Mononuclear cell (primary cell): Measurements from ENCODE around the gene SIGLEC7. TPM values are rescaled to one million over a fixed set of nuclear protein-coding genes. Genes with fewer than 3 reads are reported as not detected.

Experiments used
- H3K27me3 ChIP-seq: 2 replicates; pipeline ENCODE4 v1.6.0; 2011; ENCODE audit warnings: low read length, control low read depth; ENCODE audit not compliant: insufficient read depth
- H3K4me1 ChIP-seq: 2 replicates; pipeline ENCODE4 v1.5.1; 2011; ENCODE audit warnings: mild to moderate bottlenecking, low read length, control low read depth; ENCODE audit not compliant: insufficient read depth
- H3K4me3 ChIP-seq: 2 replicates; pipeline ENCODE4 v1.5.1; 2011; ENCODE audit warnings: mild to moderate bottlenecking, low read length, moderate library complexity
- H3K9me3 ChIP-seq: 2 replicates; pipeline ENCODE4 v1.5.1; 2011; ENCODE audit warnings: low read depth, mild to moderate bottlenecking, control low read depth, low read length
- total RNA-seq: library from RNA; depleted of rRNA; stranded (reverse); fragments of >200 nt; gene quantifications from one replicate; pipeline ENCODE4 v1.2.3, GENCODE V29; 2012

SIGLEC7 gene
- total RNA-seq, 1 donor = 6.0 TPM

- Histone ChIP-seq H3K27me3 (no peaks in the 10 kb centered on the region), H3K9me3 (no peaks in the 10 kb centered on the region), H3K4me3 (peak within 1 kb of the TSS; percentile 61), H3K4me1 (peaks cover 32% of the 10 kb centered on the region)
These were observed 33.9 kb upstream of the SIGLEC7 start, which contains the start of gene CTU1 for GRCh38 chr19:51108066-51108804. CTU1 (minus strand) TSS chr19:51108409; CDS start chr19:51104569, 3,840 bp downstream.

GRCh38 chr19:51108805-51109146 is 33.3 kb upstream of the SIGLEC7 start:
- Histone ChIP-seq H3K9me3 (no peaks in the 10 kb centered on the region), H3K4me3 (peak overlapping the region; percentile 61), H3K27me3 (no peaks in the 10 kb centered on the region), H3K4me1 (peaks cover 38% of the 10 kb centered on the region)

GRCh38 chr19:51110666-51110971 is 31.5 kb upstream of the SIGLEC7 start:
- Histone ChIP-seq H3K27me3 (no peaks in the 10 kb centered on the region), H3K4me1 (peaks cover 56% of the 10 kb centered on the region), H3K9me3 (no peaks in the 10 kb centered on the region), H3K4me3 (no peak overlapping the region)

GRCh38 chr19:51111606-51112005 is 30.5 kb upstream of the SIGLEC7 start:
- Histone ChIP-seq H3K4me3 (no peak overlapping the region), H3K27me3 (no peaks in the 10 kb centered on the region), H3K9me3 (no peaks in the 10 kb centered on the region), H3K4me1 (peaks cover 63% of the 10 kb centered on the region)

- H3K27me3 ChIP-seq = no peaks in the 10 kb centered on the region
- peaks cover 51% of the 10 kb centered on the region for H3K4me1 ChIP-seq
- H3K4me3 ChIP-seq = no peak overlapping the region
- no peaks in the 10 kb centered on the region for H3K9me3 ChIP-seq
These were observed 27.9 kb upstream of the SIGLEC7 start for GRCh38 chr19:51114087-51114729.

GRCh38 chr19:51116736-51117286 is 25.3 kb upstream of the SIGLEC7 start:
- H3K4me1 ChIP-seq = peaks cover 77% of the 10 kb centered on the region
- H3K4me3 ChIP-seq = no peak overlapping the region
- no peaks in the 10 kb centered on the region for H3K27me3 ChIP-seq
- H3K9me3 ChIP-seq = no peaks in the 10 kb centered on the region

- H3K27me3 ChIP-seq = no peaks in the 10 kb centered on the region
- H3K4me1 ChIP-seq = peaks cover 79% of the 10 kb centered on the region
- H3K9me3 ChIP-seq = no peaks in the 10 kb centered on the region
- no peak overlapping the region for H3K4me3 ChIP-seq
These were observed 23.0 kb upstream of the SIGLEC7 start for GRCh38 chr19:51119101-51119500.

- Histone ChIP-seq H3K4me1 (peaks cover 79% of the 10 kb centered on the region), H3K9me3 (no peaks in the 10 kb centered on the region), H3K27me3 (no peaks in the 10 kb centered on the region), H3K4me3 (no peak overlapping the region)
These were observed 22.5 kb upstream of the SIGLEC7 start for GRCh38 chr19:51119611-51120010.

GRCh38 chr19:51120160-51120559 is 21.9 kb upstream of the SIGLEC7 start:
- H3K27me3 ChIP-seq = no peaks in the 10 kb centered on the region
- no peak overlapping the region for H3K4me3 ChIP-seq
- H3K9me3 ChIP-seq = no peaks in the 10 kb centered on the region
- peaks cover 79% of the 10 kb centered on the region for H3K4me1 ChIP-seq

GRCh38 chr19:51121257-51121656 is 20.8 kb upstream of the SIGLEC7 start:
- Histone ChIP-seq H3K4me1 (peaks cover 78% of the 10 kb centered on the region), H3K27me3 (no peaks in the 10 kb centered on the region), H3K4me3 (no peak overlapping the region), H3K9me3 (no peaks in the 10 kb centered on the region)

GRCh38 chr19:51122112-51122981 is 19.8 kb upstream of the SIGLEC7 start:
- Histone ChIP-seq H3K9me3 (no peaks in the 10 kb centered on the region), H3K27me3 (no peaks in the 10 kb centered on the region), H3K4me1 (peaks cover 74% of the 10 kb centered on the region), H3K4me3 (peak overlapping the region; percentile 18)

GRCh38 chr19:51123381-51123800 is 18.7 kb upstream of the SIGLEC7 start:
- Histone ChIP-seq H3K4me1 (peaks cover 84% of the 10 kb centered on the region), H3K9me3 (no peaks in the 10 kb centered on the region), H3K4me3 (peak overlapping the region; percentile 18), H3K27me3 (no peaks in the 10 kb centered on the region)

GRCh38 chr19:51123802-51124201 is 18.3 kb upstream of the SIGLEC7 start:
- Histone ChIP-seq H3K9me3 (no peaks in the 10 kb centered on the region), H3K4me3 (peak overlapping the region; percentile 10), H3K27me3 (no peaks in the 10 kb centered on the region), H3K4me1 (peaks cover 88% of the 10 kb centered on the region)

- no peaks in the 10 kb centered on the region for H3K27me3 ChIP-seq
- H3K4me1 ChIP-seq = peaks cover 91% of the 10 kb centered on the region
- no peak overlapping the region for H3K4me3 ChIP-seq
- no peaks in the 10 kb centered on the region for H3K9me3 ChIP-seq
These were observed 17.9 kb upstream of the SIGLEC7 start for GRCh38 chr19:51124216-51124615.

- H3K9me3 ChIP-seq = no peaks in the 10 kb centered on the region
- peaks cover 91% of the 10 kb centered on the region for H3K4me1 ChIP-seq
- no peaks in the 10 kb centered on the region for H3K27me3 ChIP-seq
- H3K4me3 ChIP-seq = peak within 1 kb of the TSS; percentile 53
These were observed 17.4 kb upstream of the SIGLEC7 start, which contains the start of gene SIGLEC9 for GRCh38 chr19:51124729-51125128. SIGLEC9 (plus strand) TSS chr19:51124906; CDS start chr19:51124975, 69 bp downstream.
